Adrenal gland (tissue), 5 donors: ENCODE results near the gene TEX48.

Experiments
- CTCF ChIP-seq, 6 experiments: fragments of 450-650 bp in 4 of 6; fragments of 200-600 bp in 2 of 6; sonication (generic) in 1 of 6; IDR thresholded peaks; 1 replicate in 5 of 6; 2 replicates in 1 of 6; pipeline versions ENCODE4 v1.5.1 to v1.8.0; 2016 to 2021; ENCODE audit warnings: antibody characterized with exemption in 6 of 6, mild to moderate bottlenecking in 2 of 6, moderate library complexity in 1 of 6
- POLR2A ChIP-seq, 2 donors: fragments of 450-650 bp; IDR thresholded peaks; one replicate each; pipeline ENCODE4 v1.6.1; 2017; ENCODE audit warnings: antibody characterized with exemption in 2 of 2, mild to moderate bottlenecking in 2 of 2, moderate library complexity in 1 of 2
- donor health status: DM: no; HTN: no; CAD: no.

- no peak for TF ChIP-seq CTCF (IDR thresholded peaks at IDR 0.05)
- no peak for TF ChIP-seq POLR2A (IDR thresholded peaks at IDR 0.05)
Measured at GRCh38 chr9:114729706-114730105, 47.7 kb upstream of the TEX48 start.
